SK-N-SH (cell line): ENCODE results near the gene GSK3A. TPM values are rescaled to one million over a fixed set of nuclear protein-coding genes. Genes with fewer than 3 reads are reported as not detected.

Experiments
- CTCF ChIA-PET: fragments of 300-600, 350-600 bp; formaldehyde crosslinking; extraction: SDS; loops from one replicate; lab custom pipeline; 2021; lab: Yijun Ruan, JAX
- POLR2A ChIA-PET: fragments of 350-600 bp; sonication (Branson Sonifier 250); formaldehyde crosslinking; extraction: SDS; loops from one replicate; lab custom pipeline; 2020; ENCODE audit warnings: antibody characterized with exemption, inconsistent platforms; lab: Yijun Ruan, JAX
- DNase-seq: peaks from one replicate; pipeline ENCODE4 v3.0.0; 2012
- H2AFZ ChIP-seq: fragments of 200-600 bp; sonication (generic); 2 replicates; pipeline ENCODE4 v1.8.1; 2016; ENCODE audit warnings: antibody characterized with exemption, mild to moderate bottlenecking, low read depth
- H3F3A ChIP-seq: fragments of 200-600 bp; sonication (generic); replicated peaks from 2 replicates; pipeline ENCODE3; 2016; ENCODE audit warnings: antibody characterized with exemption, mild to moderate bottlenecking; ENCODE audit not compliant: insufficient read depth
- H3K27ac ChIP-seq, 2 experiments: fragments of 200-500 bp in 1 of 2; fragments of 200-600 bp in 1 of 2; sonication (Bioruptor generic) in 1 of 2; sonication (generic), shearing (Covaris generic) in 1 of 2; 2 replicates each; pipeline versions ENCODE4 v1.5.1 to v1.6.1; 2014 to 2016; ENCODE audit warnings: low read depth in 2 of 2, inconsistent platforms in 1 of 2, low read length in 1 of 2, mild to moderate bottlenecking in 1 of 2, mixed read lengths in 1 of 2
- H3K27me3 ChIP-seq: fragments of 200-600 bp; sonication (generic), shearing (Covaris generic); 2 replicates; pipeline ENCODE4 v1.6.1; 2016; ENCODE audit warnings: mixed run types; ENCODE audit not compliant: insufficient read depth
- H3K36me3 ChIP-seq, 2 experiments: fragments of 200-500 bp in 1 of 2; fragments of 200-600 bp in 1 of 2; sonication (Bioruptor generic) in 1 of 2; sonication (generic) in 1 of 2; replicated peaks in 1 of 2; 2 replicates each; pipeline versions ENCODE3 to v1.5.1; 2014 to 2016; ENCODE audit warnings: low read length in 1 of 2, mild to moderate bottlenecking in 1 of 2; ENCODE audit not compliant: insufficient read depth in 2 of 2, control insufficient read depth in 1 of 2
- H3K4me1 ChIP-seq, 2 experiments: fragments of 200-500 bp in 1 of 2; fragments of 200-600 bp in 1 of 2; sonication (Bioruptor generic) in 1 of 2; sonication (generic), shearing (Covaris generic) in 1 of 2; 2 replicates each; pipeline versions ENCODE4 v1.5.1 to v1.6.1; 2014 to 2016; ENCODE audit warnings: low read depth in 1 of 2, low read length in 1 of 2, mixed run types in 1 of 2; ENCODE audit not compliant: insufficient read depth in 2 of 2, control insufficient read depth in 1 of 2
- H3K4me2 ChIP-seq: fragments of 200-600 bp; sonication (generic), shearing (Covaris generic); 2 replicates; pipeline ENCODE4 v1.6.1; 2017; ENCODE audit warnings: mixed run types
- H3K4me3 ChIP-seq, 2 experiments: fragments of 200-500 bp in 1 of 2; fragments of 200-600 bp in 1 of 2; sonication (Bioruptor generic) in 1 of 2; sonication (generic), shearing (Covaris generic) in 1 of 2; 2 replicates each; pipeline versions ENCODE4 v1.5.1 to v1.8.1; 2014 to 2016; ENCODE audit warnings: low read depth in 2 of 2, inconsistent platforms in 1 of 2, low read length in 1 of 2, mild to moderate bottlenecking in 1 of 2, mixed read lengths in 1 of 2, moderate library complexity in 1 of 2
- H3K79me2 ChIP-seq: fragments of 200-600 bp; sonication (generic); 2 replicates; pipeline ENCODE4 v1.8.1; 2017; ENCODE audit warnings: mild to moderate bottlenecking; ENCODE audit not compliant: insufficient read depth
- H3K9ac ChIP-seq: fragments of 200-600 bp; sonication (generic); 2 replicates; pipeline ENCODE4 v1.6.1; 2017; ENCODE audit warnings: mixed run types
- H3K9me2 ChIP-seq: fragments of 200-600 bp; sonication (generic); 2 replicates; pipeline ENCODE4 v1.6.1; 2017; ENCODE audit warnings: mixed run types
- H3K9me3 ChIP-seq: fragments of 200-600 bp; sonication (generic); 2 replicates; pipeline ENCODE4 v1.6.1; 2017; ENCODE audit warnings: mixed run types, mild to moderate bottlenecking, moderate library complexity
- H4K20me1 ChIP-seq: fragments of 200-600 bp; sonication (generic); 2 replicates; pipeline ENCODE4 v1.6.1; 2017; ENCODE audit warnings: mild to moderate bottlenecking, mixed run types; ENCODE audit not compliant: insufficient read depth
- FOSL2 ChIP-seq: IDR thresholded peaks from 2 replicates; pipeline ENCODE4 v1.4.0; 2012; ENCODE audit warnings: low read depth, mild to moderate bottlenecking, moderate library complexity, borderline replicate concordance
- FOXM1 ChIP-seq: IDR thresholded peaks from 2 replicates; pipeline ENCODE4 v1.4.0; 2012; ENCODE audit warnings: low read depth, mild to moderate bottlenecking
- GABPA ChIP-seq: IDR thresholded peaks from 2 replicates; pipeline ENCODE4 v1.4.0; 2012; ENCODE audit warnings: low read depth, mild to moderate bottlenecking
- GATA2 ChIP-seq: sonication (generic); formaldehyde crosslinking; IDR thresholded peaks from 2 replicates; pipeline ENCODE4 v1.5.0; 2020; ENCODE audit warnings: mild to moderate bottlenecking, missing genetic modification reagents
- MEF2A ChIP-seq: IDR thresholded peaks from 2 replicates; pipeline ENCODE4 v1.4.0; 2012; ENCODE audit warnings: low read depth, borderline replicate concordance
- NRF1 ChIP-seq: IDR thresholded peaks from 2 replicates; pipeline ENCODE4 v1.6.1; 2012; ENCODE audit warnings: low read depth, mild to moderate bottlenecking, low read length
- POLR2AphosphoS5 ChIP-seq: IDR thresholded peaks from 2 replicates; pipeline ENCODE4 v1.6.1; 2012; ENCODE audit warnings: low read depth, low read length
- RAD21 ChIP-seq: IDR thresholded peaks from 2 replicates; pipeline ENCODE4 v1.6.1; 2012; ENCODE audit warnings: mild to moderate bottlenecking, low read length
- RXRA ChIP-seq: IDR thresholded peaks from 2 replicates; pipeline ENCODE4 v1.4.0; 2012; ENCODE audit warnings: low read depth, mild to moderate bottlenecking, borderline replicate concordance
- SIN3A ChIP-seq: IDR thresholded peaks from 2 replicates; pipeline ENCODE4 v1.6.1; 2012; ENCODE audit warnings: low read depth, mild to moderate bottlenecking, low read length, moderate library complexity, borderline replicate concordance
- TAF1 ChIP-seq: IDR thresholded peaks from 2 replicates; pipeline ENCODE4 v1.6.1; 2012; ENCODE audit warnings: low read depth, mild to moderate bottlenecking, low read length, moderate library complexity, borderline replicate concordance
- WGBS: methylation state at CpG from one replicate; pipeline ENCODE4 v1.1.6; 2017; ENCODE audit warnings: low lambda C conversion rate; 5-methylcytosine and 5-hydroxymethylcytosine counted together
- polyA plus RNA-seq, 3 experiments: library from polyadenylated mRNA; depleted of rRNA; stranded (reverse); fragments of >200 nt; gene quantifications; 2 replicates each; pipeline ENCODE4 v1.2.3, GENCODE V29; 2012
- TF ChIP-seq, protein P1 (sequence below): IDR thresholded peaks from 2 replicates; pipeline ENCODE4 v1.4.0; 2012; ENCODE audit warnings: low read depth, borderline replicate concordance
- TF ChIP-seq, protein P2 (sequence below): IDR thresholded peaks from 2 replicates; pipeline ENCODE4 v1.4.0; 2012; ENCODE audit warnings: low read depth
- TF ChIP-seq, protein P3 (sequence below): fragments of 200-600 bp; sonication (generic); IDR thresholded peaks from 2 replicates; pipeline ENCODE4 v1.6.1; 2017; ENCODE audit warnings: antibody characterized with exemption, mild to moderate bottlenecking, moderate library complexity

The GSK3A gene
- polyA plus RNA-seq, 1 of the 3 experiments (the other 2 are of a cell fraction), result 42.1 TPM

DNA sequence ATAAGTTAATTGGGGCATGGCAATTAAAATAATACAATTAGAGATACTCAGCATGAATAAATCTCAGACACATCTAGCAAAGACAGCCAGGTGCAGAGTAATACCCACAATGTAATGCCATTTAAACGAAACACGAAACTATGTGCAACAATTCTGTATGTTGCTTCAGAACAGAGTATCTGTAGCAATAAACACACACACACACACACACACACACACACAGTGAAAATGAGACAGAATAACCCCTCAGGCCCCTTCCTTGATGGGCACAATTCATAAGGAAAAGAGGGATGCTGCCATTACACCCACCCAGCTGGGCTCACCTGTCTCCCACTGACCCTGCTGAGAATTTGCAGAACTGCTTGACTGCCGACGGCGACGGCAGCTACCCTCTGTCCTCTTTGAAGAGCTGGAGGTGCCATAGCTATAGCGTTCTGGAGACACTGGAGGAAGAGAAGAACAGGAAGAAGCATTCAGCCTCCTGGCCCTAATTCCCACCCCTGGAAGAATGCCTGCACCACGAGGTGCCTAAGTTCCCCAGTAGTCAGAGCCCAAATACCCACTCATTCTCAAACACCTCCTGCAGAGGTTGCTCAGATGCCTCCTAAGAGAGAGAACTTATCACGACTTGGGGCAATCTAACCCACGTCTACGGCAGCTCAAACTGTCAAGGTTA lies 27.5 kb downstream of the GSK3A start:
- no peaks in the 10 kb centered on the region for H3K9me3 ChIP-seq
- H2AFZ ChIP-seq, result no peak overlapping the region
- H3K36me3 ChIP-seq, result peaks cover 14 to 19% of the 10 kb centered on the region in 2 experiments
- no peak for TF ChIP-seq FOSL2
- TF ChIP-seq TAF1, result no peak
- no peak for TF ChIP-seq POLR2AphosphoS5
- TF ChIP-seq GABPA, result no peak
- TF ChIP-seq NRF1, result no peak
- TF ChIP-seq MEF2A, result no peak
- TF ChIP-seq, protein P1, sequence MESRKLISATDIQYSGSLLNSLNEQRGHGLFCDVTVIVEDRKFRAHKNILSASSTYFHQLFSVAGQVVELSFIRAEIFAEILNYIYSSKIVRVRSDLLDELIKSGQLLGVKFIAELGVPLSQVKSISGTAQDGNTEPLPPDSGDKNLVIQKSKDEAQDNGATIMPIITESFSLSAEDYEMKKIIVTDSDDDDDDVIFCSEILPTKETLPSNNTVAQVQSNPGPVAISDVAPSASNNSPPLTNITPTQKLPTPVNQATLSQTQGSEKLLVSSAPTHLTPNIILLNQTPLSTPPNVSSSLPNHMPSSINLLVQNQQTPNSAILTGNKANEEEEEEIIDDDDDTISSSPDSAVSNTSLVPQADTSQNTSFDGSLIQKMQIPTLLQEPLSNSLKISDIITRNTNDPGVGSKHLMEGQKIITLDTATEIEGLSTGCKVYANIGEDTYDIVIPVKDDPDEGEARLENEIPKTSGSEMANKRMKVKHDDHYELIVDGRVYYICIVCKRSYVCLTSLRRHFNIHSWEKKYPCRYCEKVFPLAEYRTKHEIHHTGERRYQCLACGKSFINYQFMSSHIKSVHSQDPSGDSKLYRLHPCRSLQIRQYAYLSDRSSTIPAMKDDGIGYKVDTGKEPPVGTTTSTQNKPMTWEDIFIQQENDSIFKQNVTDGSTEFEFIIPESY, result no peak
- TF ChIP-seq RAD21, result no peak
- no peak for TF ChIP-seq RXRA
- no peak for TF ChIP-seq GATA2 (CRISPR knock-in tag)
- TF ChIP-seq, protein P2, sequence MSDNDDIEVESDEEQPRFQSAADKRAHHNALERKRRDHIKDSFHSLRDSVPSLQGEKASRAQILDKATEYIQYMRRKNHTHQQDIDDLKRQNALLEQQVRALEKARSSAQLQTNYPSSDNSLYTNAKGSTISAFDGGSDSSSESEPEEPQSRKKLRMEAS, result no peak
- no peak for TF ChIP-seq FOXM1
- TF ChIP-seq, protein P3, sequence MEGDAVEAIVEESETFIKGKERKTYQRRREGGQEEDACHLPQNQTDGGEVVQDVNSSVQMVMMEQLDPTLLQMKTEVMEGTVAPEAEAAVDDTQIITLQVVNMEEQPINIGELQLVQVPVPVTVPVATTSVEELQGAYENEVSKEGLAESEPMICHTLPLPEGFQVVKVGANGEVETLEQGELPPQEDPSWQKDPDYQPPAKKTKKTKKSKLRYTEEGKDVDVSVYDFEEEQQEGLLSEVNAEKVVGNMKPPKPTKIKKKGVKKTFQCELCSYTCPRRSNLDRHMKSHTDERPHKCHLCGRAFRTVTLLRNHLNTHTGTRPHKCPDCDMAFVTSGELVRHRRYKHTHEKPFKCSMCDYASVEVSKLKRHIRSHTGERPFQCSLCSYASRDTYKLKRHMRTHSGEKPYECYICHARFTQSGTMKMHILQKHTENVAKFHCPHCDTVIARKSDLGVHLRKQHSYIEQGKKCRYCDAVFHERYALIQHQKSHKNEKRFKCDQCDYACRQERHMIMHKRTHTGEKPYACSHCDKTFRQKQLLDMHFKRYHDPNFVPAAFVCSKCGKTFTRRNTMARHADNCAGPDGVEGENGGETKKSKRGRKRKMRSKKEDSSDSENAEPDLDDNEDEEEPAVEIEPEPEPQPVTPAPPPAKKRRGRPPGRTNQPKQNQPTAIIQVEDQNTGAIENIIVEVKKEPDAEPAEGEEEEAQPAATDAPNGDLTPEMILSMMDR, result no peak
- TF ChIP-seq SIN3A, result no peak
- TF ChIP-seq, all 33 proteins: peak for 0
- CTCF ChIA-PET, result interaction anchor here (0.9 to 1.9 kb wide), 4 partner anchors 29 to 107 kb away, joined by 3 to 10 read pairs (median 4); partner anchors contain the start of gene POU2F2
- no peak overlapping the region for H3K4me3 ChIP-seq
- 87% methylated on average over 11 of the region's 11 CpGs for WGBS
- no peaks in the 10 kb centered on the region for H3K27me3 ChIP-seq
- H3K9ac ChIP-seq, result no peak overlapping the region
- peaks cover 5 to 21% of the 10 kb centered on the region in 2 experiments; a peak in 2 of 4 replicates for H3K4me1 ChIP-seq
- H3K79me2 ChIP-seq, result peaks cover 70% of the 10 kb centered on the region
- H4K20me1 ChIP-seq, result no peaks in the 10 kb centered on the region
- POLR2A ChIA-PET, result interaction anchor here (0.7 to 0.8 kb wide), 2 partner anchors 66 to 107 kb away, joined by 3 read pairs; no protein-coding TSS in a partner anchor
- DNase-seq, result no peak
- peaks cover 12% of the 10 kb centered on the region for H3F3A ChIP-seq
- H3K9me2 ChIP-seq, result no peaks in the 10 kb centered on the region
- H3K27ac ChIP-seq, result no peak overlapping the region
- H3K4me2 ChIP-seq, result no peak overlapping the region
